Activated CD4-positive, alpha-beta T cell treated with anti-CD3 and anti-CD28 coated beads for 36 hours (primary cell): Measurements from ENCODE around the gene VIL1. TPM values are rescaled to one million over a fixed set of nuclear protein-coding genes. Genes with fewer than 3 reads are reported as not detected.

ENCODE experiments used
- ATAC-seq: fragments of 200-7000 bp; cut with Tn5 transposase; one replicate; pipeline ENCODE4 v1.10.0; 2021; ENCODE audit warnings: mild to moderate bottlenecking, moderate library complexity
- CTCF ChIA-PET: fragments of 350-600 bp; sonication (Branson Sonifier 250); formaldehyde crosslinking; loops from one replicate; lab custom pipeline; 2021; ENCODE audit warnings: antibody characterized with exemption; lab: Charles Lee
- POLR2A ChIA-PET: fragments of 350-600 bp; sonication (Branson Sonifier 250); formaldehyde crosslinking; loops from one replicate; lab custom pipeline; 2021; ENCODE audit warnings: antibody characterized with exemption, inconsistent platforms; lab: Charles Lee
- DNase-seq: peaks from one replicate; pipeline ENCODE4 v3.0.0-alpha.2; 2020
- H3K27ac Mint-ChIP-seq: one replicate; pipeline ENCODE4 v1.8.0; 2021; ENCODE audit warnings: mixed read lengths
- H3K27me3 Mint-ChIP-seq: one replicate; pipeline ENCODE4 v1.8.0; 2021; ENCODE audit warnings: mixed read lengths
- H3K36me3 Mint-ChIP-seq: one replicate; pipeline ENCODE4 v1.8.0; 2021; ENCODE audit warnings: low read depth, mixed read lengths
- H3K4me1 Mint-ChIP-seq: one replicate; pipeline ENCODE4 v1.8.0; 2021; ENCODE audit warnings: mixed read lengths
- H3K4me3 Mint-ChIP-seq: one replicate; pipeline ENCODE4 v1.8.0; 2021; ENCODE audit warnings: mild to moderate bottlenecking, moderate library complexity, mixed read lengths
- H3K9me3 Mint-ChIP-seq: one replicate; pipeline ENCODE4 v1.8.0; 2021; ENCODE audit warnings: low read depth, mixed read lengths
- intact Hi-C, 2 experiments: fragments of 100-400 bp; cut with DNase I in 1 of 2; cut with micrococcal nuclease in 1 of 2; formaldehyde crosslinking; loops; one replicate each; pipeline versions ENCODE4 v1.14.2 to v1.15.1; 2022 to 2024; cut with DNase I, micrococcal nuclease
- total RNA-seq, 2 experiments: library from RNA; stranded (reverse); gene quantifications; one replicate each; pipeline ENCODE4 v1.2.3, GENCODE V29; 2021

Gene VIL1
- total RNA-seq, 2 experiments from 2014 or later: not detected

DNA sequence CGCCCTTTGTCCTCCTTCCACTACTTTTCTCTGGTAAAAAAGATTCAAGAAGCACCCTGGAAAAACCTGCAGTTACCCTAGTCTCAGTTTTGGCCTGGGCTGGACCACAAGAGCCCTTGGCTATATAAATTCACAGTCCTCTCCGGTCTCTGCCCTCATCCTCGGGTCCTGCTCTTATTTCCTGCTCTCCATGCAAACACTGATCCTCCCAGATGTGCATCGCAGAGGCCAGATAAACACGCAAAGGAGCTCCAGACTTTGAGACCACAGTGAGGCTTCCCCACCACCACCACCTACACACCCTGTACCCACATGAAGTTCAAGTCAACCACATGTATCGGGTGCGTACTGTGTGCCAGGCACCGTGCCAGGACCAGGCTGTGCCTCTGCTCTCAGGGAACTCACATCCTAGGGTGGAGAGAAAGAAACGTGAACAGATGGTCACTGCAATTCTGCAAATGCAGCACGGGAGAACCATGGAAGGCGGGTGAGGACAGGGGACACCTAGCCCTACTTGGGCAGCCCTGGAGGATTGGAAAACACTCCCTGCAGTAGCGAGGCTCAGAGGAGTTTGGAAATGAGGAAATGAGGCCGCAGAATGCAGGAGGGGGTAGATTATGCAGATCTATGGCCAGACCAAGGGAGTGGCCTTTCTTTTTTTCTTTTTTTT is 11.8 kb upstream of the VIL1 start:
- peak overlapping the region; percentile 90 for H3K27ac Mint-ChIP-seq
- peaks cover 34% of the 10 kb centered on the region for H3K4me1 Mint-ChIP-seq

GRCh38 chr2:218407717-218408116 is 11.2 kb upstream of the VIL1 start:
- intact Hi-C loops: loop anchor here (2.0 to 10.0 kb wide), 8 partner anchors 59 to 1137 kb away; partner anchors contain the start of genes CHPF (in 1 of the 2), CNOT9 (in 1 of the 2), RNF25 (in 1 of the 2) and STK36 (in 1 of the 2)
- ChIA-PET CTCF (interaction anchor here (1.3 kb wide), 1 partner anchor 264 kb away, joined by 3 read pairs; the partner anchor contains the start of genes RNF25 and STK36), POLR2A (no interaction called here)
- H3K36me3 Mint-ChIP-seq: peaks cover 12% of the 10 kb centered on the region
- H3K27ac Mint-ChIP-seq: no peak overlapping the region
- H3K4me3 Mint-ChIP-seq: no peak overlapping the region
- peaks cover 5% of the 10 kb centered on the region for H3K27me3 Mint-ChIP-seq
- H3K9me3 Mint-ChIP-seq: no peaks in the 10 kb centered on the region
- peaks cover 39% of the 10 kb centered on the region for H3K4me1 Mint-ChIP-seq
- ATAC-seq (no peak), DNase-seq (no peak)

More for the DNA sequence above, 11.8 kb upstream of the VIL1 start:
- H3K9me3 Mint-ChIP-seq: no peaks in the 10 kb centered on the region
- POLR2A ChIA-PET: interaction anchor here (1.0 kb wide), 1 partner anchor 84 kb away, joined by 3 read pairs; no protein-coding TSS in a partner anchor
- ATAC-seq: peak; percentile 21
- CTCF ChIA-PET: interaction anchor here (0.6 to 1.0 kb wide), 4 partner anchors 120 to 280 kb away, joined by 3 to 4 read pairs (median 4); partner anchors contain the start of genes BCS1L and ZNF142
- H3K36me3 Mint-ChIP-seq: peaks cover 16% of the 10 kb centered on the region
- H3K27me3 Mint-ChIP-seq: peaks cover 5% of the 10 kb centered on the region
- DNase-seq: peak; percentile 79
- H3K4me3 Mint-ChIP-seq: peak overlapping the region; percentile 75
- intact Hi-C loops: loop anchor here (1.0 to 10.0 kb wide), 13 partner anchors 11 to 1138 kb away; partner anchors contain the start of genes CNOT9 (in 2 of the 2), USP37 (in 2 of the 2), AAMP (in 1 of the 2) and BCS1L (in 1 of the 2)

GRCh38 chr2:218418321-218418716 is 604 bp upstream of the VIL1 start:
- ChIA-PET CTCF (no interaction called here), POLR2A (no interaction called here)
- no peaks in the 10 kb centered on the region for H3K9me3 Mint-ChIP-seq
- H3K27me3 Mint-ChIP-seq: no peaks in the 10 kb centered on the region
- intact Hi-C loops: no loop called here
- no peaks in the 10 kb centered on the region for H3K36me3 Mint-ChIP-seq
- no peak for ATAC-seq
- H3K4me1 Mint-ChIP-seq: no peaks in the 10 kb centered on the region
- no peak for DNase-seq
- H3K27ac Mint-ChIP-seq: no peak overlapping the region
- no peak overlapping the region for H3K4me3 Mint-ChIP-seq

GRCh38 chr2:218419630-218420216 is 800 bp downstream of the VIL1 start:
- no peak for DNase-seq
- no peaks in the 10 kb centered on the region for H3K27me3 Mint-ChIP-seq
- H3K36me3 Mint-ChIP-seq: no peaks in the 10 kb centered on the region
- CTCF ChIA-PET: interaction anchor here (0.7 kb wide), 1 partner anchor 97 kb away, joined by 3 read pairs; no protein-coding TSS in a partner anchor
- H3K4me3 Mint-ChIP-seq: no peak overlapping the region
- no peaks in the 10 kb centered on the region for H3K4me1 Mint-ChIP-seq
- H3K9me3 Mint-ChIP-seq: no peaks in the 10 kb centered on the region
- ATAC-seq: no peak
- POLR2A ChIA-PET: no interaction called here
- intact Hi-C loops: no loop called here
- H3K27ac Mint-ChIP-seq: no peak overlapping the region

DNA sequence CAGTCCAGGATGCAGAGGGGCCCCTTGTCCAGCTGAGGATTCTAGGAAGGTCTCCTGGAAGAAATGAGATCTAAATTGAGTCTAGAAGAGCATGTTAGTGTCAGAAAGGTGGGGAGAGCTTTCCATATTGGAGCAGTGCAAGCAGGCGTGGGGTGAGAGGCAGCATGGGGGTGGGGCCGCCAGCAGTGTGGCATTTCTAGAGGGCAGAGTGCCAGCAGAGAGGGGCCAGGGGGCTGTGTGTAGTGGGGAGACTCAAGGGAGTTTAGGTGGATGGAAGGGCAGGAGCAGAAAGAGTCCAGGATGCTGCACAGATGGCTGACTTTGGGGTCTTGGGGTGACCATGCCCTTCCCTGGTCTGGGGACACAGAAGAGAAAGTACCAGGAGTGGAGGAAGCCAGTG is 2.1 kb downstream of the VIL1 start:
- ChIA-PET POLR2A (no interaction called here), CTCF (interaction anchor here (0.5 to 0.6 kb wide), 2 partner anchors 105 to 609 kb away, joined by 3 read pairs; no protein-coding TSS in a partner anchor)
- Mint-ChIP-seq H3K4me1 (no peaks in the 10 kb centered on the region), H3K36me3 (no peaks in the 10 kb centered on the region), H3K27me3 (no peaks in the 10 kb centered on the region), H3K9me3 (no peaks in the 10 kb centered on the region), H3K4me3 (no peak overlapping the region), H3K27ac (no peak overlapping the region)
- intact Hi-C loops: no loop called here
- ATAC-seq (no peak), DNase-seq (no peak)

DNA sequence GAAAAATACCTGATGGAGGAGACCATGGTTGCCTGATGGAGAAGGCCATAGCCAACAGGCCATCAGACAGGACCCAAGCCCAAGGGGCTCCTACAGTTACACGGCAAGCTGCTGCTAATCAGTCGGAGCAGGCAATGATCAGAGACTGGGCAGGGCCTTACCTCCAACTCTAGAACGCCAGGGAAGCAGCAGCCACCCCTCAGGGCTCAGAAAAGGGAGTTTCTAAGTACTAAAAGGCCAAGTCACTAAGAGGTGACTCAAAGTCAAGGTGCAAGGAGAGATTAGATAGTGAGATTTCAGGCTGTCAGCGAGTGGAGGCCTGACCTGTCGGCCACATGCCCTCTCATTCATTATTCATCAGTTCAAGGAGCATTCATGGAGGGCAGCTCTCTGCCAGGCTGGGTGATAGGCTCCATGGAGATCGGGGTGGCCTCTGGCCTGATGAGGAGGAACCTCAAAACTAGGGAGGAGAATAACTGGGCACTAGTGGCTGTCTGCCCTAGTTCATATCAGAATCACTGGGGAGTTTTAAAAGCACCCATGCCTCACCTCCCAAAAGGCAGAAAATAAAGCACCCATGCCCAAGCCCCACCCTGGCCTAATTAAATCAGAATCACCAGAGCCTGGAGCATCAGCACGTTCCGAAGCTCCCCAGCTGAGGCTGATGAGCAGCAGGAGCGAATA is 3.6 kb downstream of the VIL1 start:
- no peaks in the 10 kb centered on the region for H3K4me1 Mint-ChIP-seq
- intact Hi-C loops: no loop called here
- H3K36me3 Mint-ChIP-seq: no peaks in the 10 kb centered on the region
- no peak for DNase-seq
- H3K27me3 Mint-ChIP-seq: no peaks in the 10 kb centered on the region
- no peak overlapping the region for H3K27ac Mint-ChIP-seq
- no peak overlapping the region for H3K4me3 Mint-ChIP-seq
- no peak for ATAC-seq
- ChIA-PET POLR2A (no interaction called here), CTCF (interaction anchor here (0.6 kb wide), 1 partner anchor 133 kb away, joined by 3 read pairs; no protein-coding TSS in a partner anchor)
- no peaks in the 10 kb centered on the region for H3K9me3 Mint-ChIP-seq

DNA sequence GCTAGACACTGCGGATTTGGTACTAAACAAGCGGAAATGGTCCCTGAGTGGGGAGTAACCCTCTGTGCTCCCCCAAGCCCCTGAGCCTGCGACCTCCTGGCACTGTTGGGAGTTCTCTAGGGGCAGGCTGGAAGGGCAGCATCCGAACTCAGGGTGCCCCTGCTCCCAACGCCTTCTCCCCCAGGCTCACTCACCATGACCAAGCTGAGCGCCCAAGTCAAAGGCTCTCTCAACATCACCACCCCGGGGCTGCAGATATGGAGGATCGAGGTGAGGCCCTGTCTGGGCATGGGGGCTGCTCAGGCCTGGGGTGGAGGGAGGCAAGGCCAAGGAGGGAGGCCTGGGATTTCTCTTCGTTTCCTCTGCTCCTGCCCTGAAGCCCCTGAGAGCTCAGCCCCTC is 4.7 kb downstream of the VIL1 start:
- DNase-seq (no peak), ATAC-seq (no peak)
- Mint-ChIP-seq H3K4me1 (no peaks in the 10 kb centered on the region), H3K36me3 (no peaks in the 10 kb centered on the region), H3K4me3 (no peak overlapping the region), H3K27ac (no peak overlapping the region), H3K9me3 (no peaks in the 10 kb centered on the region), H3K27me3 (no peaks in the 10 kb centered on the region)
- POLR2A ChIA-PET: no interaction called here
- CTCF ChIA-PET: no interaction called here
- intact Hi-C loops: no loop called here

- Mint-ChIP-seq H3K27me3 (no peaks in the 10 kb centered on the region), H3K27ac (no peak overlapping the region), H3K9me3 (no peaks in the 10 kb centered on the region), H3K36me3 (no peaks in the 10 kb centered on the region), H3K4me3 (no peak overlapping the region), H3K4me1 (no peaks in the 10 kb centered on the region)
- intact Hi-C loops: no loop called here
- ChIA-PET POLR2A (no interaction called here), CTCF (interaction anchor here (0.6 kb wide), 2 partner anchors 40 to 110 kb away, joined by 3 read pairs; no protein-coding TSS in a partner anchor)
- DNase-seq: no peak
- no peak for ATAC-seq
Observed at GRCh38 chr2:218425531-218425930, 6.6 kb downstream of the VIL1 start.

GRCh38 chr2:218427741-218428140 is 8.8 kb downstream of the VIL1 start:
- Mint-ChIP-seq H3K4me1 (no peaks in the 10 kb centered on the region), H3K9me3 (no peaks in the 10 kb centered on the region), H3K27ac (no peak overlapping the region), H3K36me3 (no peaks in the 10 kb centered on the region), H3K4me3 (no peak overlapping the region), H3K27me3 (no peaks in the 10 kb centered on the region)
- ChIA-PET CTCF (interaction anchor here (1.4 kb wide), 1 partner anchor 420 kb away, joined by 4 read pairs; no protein-coding TSS in a partner anchor), POLR2A (no interaction called here)
- no peak for DNase-seq
- intact Hi-C loops: no loop called here
- no peak for ATAC-seq

GRCh38 chr2:218428846-218429558 is 10.1 kb downstream of the VIL1 start:
- no peaks in the 10 kb centered on the region for H3K4me1 Mint-ChIP-seq
- no peak overlapping the region for H3K27ac Mint-ChIP-seq
- ChIA-PET CTCF (interaction anchor here (0.6 kb wide), 1 partner anchor 95 kb away, joined by 3 read pairs; no protein-coding TSS in a partner anchor), POLR2A (no interaction called here)
- intact Hi-C loops: no loop called here
- ATAC-seq: no peak
- H3K36me3 Mint-ChIP-seq: no peaks in the 10 kb centered on the region
- no peaks in the 10 kb centered on the region for H3K27me3 Mint-ChIP-seq
- no peak for DNase-seq
- H3K4me3 Mint-ChIP-seq: no peak overlapping the region
- no peaks in the 10 kb centered on the region for H3K9me3 Mint-ChIP-seq
